K562 (cell line): ENCODE measurements around the gene FANCC. TPM values are rescaled to one million over a fixed set of nuclear protein-coding genes. Genes with fewer than 3 reads are reported as not detected.

ENCODE experiments used
- ATAC-seq: fragments of 200-7000 bp; cut with Tn5 transposase; 3 replicates; pipeline ENCODE4 v1.9.1; 2020; ENCODE audit warnings: moderate library complexity
- BruUV-seq: library from RNA; stranded (reverse); fragments of 400-500 nt; replicated peaks from 2 replicates; lab custom pipeline; 2021; lab: Mats Ljungman, UMichigan
- CTCF ChIA-PET: fragments of 300-600 bp; formaldehyde crosslinking; extraction: SDS; loops from one replicate; lab custom pipeline; 2021; ENCODE audit warnings: low intra/inter-chr PET ratio; lab: Yijun Ruan, JAX
- POLR2A ChIA-PET: fragments of 300-600, 350-650 bp; sonication (Branson Sonifier 250); formaldehyde crosslinking; extraction: SDS; loops from one replicate; lab custom pipeline; 2021; ENCODE audit warnings: antibody characterized with exemption, inconsistent platforms; lab: Yijun Ruan, JAX
- DNase-seq, 4 experiments: peaks; one replicate each; pipeline versions ENCODE4 v3.0.0 to v3.0.0-alpha.2; 2011 to 2018; ENCODE audit warnings: low spot score in 3 of 4, mixed read lengths in 3 of 4; ENCODE audit errors: extremely low read depth in 1 of 4
- FAIRE-seq: peaks from 2 replicates; lab custom pipeline; 2011; peaks lifted over from hg19 to GRCh38; lab: Jason Lieb, UNC
- H2AFZ ChIP-seq: 2 replicates; pipeline ENCODE4 v1.6.0; 2011; ENCODE audit warnings: low read depth, low read length, control low read depth, inconsistent platforms
- H3K27ac ChIP-seq: fragments of 200-600 bp; 3 replicates; pipeline ENCODE4 v1.8.0; 2011; ENCODE audit warnings: low read depth, mild to moderate bottlenecking, control low read depth, inconsistent platforms, low read length, moderate library complexity, mixed read lengths; ENCODE audit errors: extremely low read depth
- H3K27me3 ChIP-seq, 2 experiments: fragments of 300-600 bp in 1 of 2; 2 replicates in 1 of 2; 3 replicates in 1 of 2; pipeline versions ENCODE4 v1.6.0 to v1.8.0; 2011; ENCODE audit warnings: inconsistent platforms in 2 of 2, low read length in 2 of 2, mild to moderate bottlenecking in 1 of 2, mixed read lengths in 1 of 2, moderate library complexity in 1 of 2; ENCODE audit not compliant: control insufficient read depth in 2 of 2, insufficient read depth in 2 of 2
- H3K36me3 ChIP-seq: fragments of 300-600 bp; 3 replicates; pipeline ENCODE4 v1.8.0; 2011; ENCODE audit warnings: mild to moderate bottlenecking, low read length, inconsistent platforms; ENCODE audit not compliant: control insufficient read depth, insufficient read depth
- H3K4me1 ChIP-seq, 2 experiments: fragments of 200-600 bp in 1 of 2; replicated peaks in 1 of 2; 2 replicates in 1 of 2; 3 replicates in 1 of 2; pipeline versions ENCODE4 v1.5.1 to v1.8.0; 2011; ENCODE audit warnings: inconsistent platforms in 2 of 2, low read length in 2 of 2, mild to moderate bottlenecking in 1 of 2, mixed read lengths in 1 of 2, moderate library complexity in 1 of 2; ENCODE audit not compliant: control insufficient read depth in 2 of 2, insufficient read depth in 2 of 2
- H3K4me2 ChIP-seq: 2 replicates; pipeline ENCODE4 v1.6.1; 2011; ENCODE audit warnings: low read length, control low read depth, inconsistent platforms, mixed read lengths; ENCODE audit not compliant: insufficient read depth
- H3K4me3 ChIP-seq: fragments of 200-600 bp; sonication (generic), shearing (Covaris generic); 2 replicates; pipeline ENCODE4 v1.5.1; 2016; ENCODE audit warnings: control low read depth, inconsistent platforms
- H3K79me2 ChIP-seq: fragments of 200-600 bp; 3 replicates; pipeline ENCODE4 v1.8.0; 2011; ENCODE audit warnings: low read length, inconsistent platforms; ENCODE audit not compliant: control insufficient read depth, insufficient read depth
- H3K9ac ChIP-seq, 2 experiments: 2 replicates each; pipeline versions ENCODE4 v1.6.0 to v1.6.1; 2011; ENCODE audit warnings: low read depth in 2 of 2, low read length in 2 of 2, control low read depth in 1 of 2, inconsistent platforms in 1 of 2, mild to moderate bottlenecking in 1 of 2, mixed read lengths in 1 of 2; ENCODE audit not compliant: insufficient read depth in 1 of 2
- H3K9me1 ChIP-seq: one replicate; pipeline ENCODE4 v1.6.0; 2011; ENCODE audit warnings: inconsistent platforms, mild to moderate bottlenecking, low read length, moderate library complexity; ENCODE audit not compliant: control insufficient read depth, insufficient read depth
- H3K9me3 ChIP-seq: replicated peaks from 2 replicates; pipeline ENCODE4 v1.5.1; 2011; ENCODE audit warnings: low read depth, low read length, inconsistent platforms; ENCODE audit not compliant: control insufficient read depth, insufficient read depth
- H4K20me1 ChIP-seq: replicated peaks from 2 replicates; pipeline ENCODE4 v1.6.1; 2011; ENCODE audit warnings: low read length, inconsistent platforms, mixed read lengths; ENCODE audit not compliant: control insufficient read depth, insufficient read depth
- EHMT2 ChIP-seq: fragments of 450-650 bp; IDR thresholded peaks from 2 replicates; pipeline ENCODE4 v1.6.1; 2018; ENCODE audit warnings: antibody characterized with exemption
- HMBOX1 ChIP-seq: sonication (generic); IDR thresholded peaks from 2 replicates; pipeline ENCODE4 v1.6.1; 2016
- MTF1 ChIP-seq: fragments of 250-450 bp; sonication (Bioruptor Pico); IDR thresholded peaks from 2 replicates; pipeline ENCODE4 v1.9.0; 2021; ENCODE audit warnings: moderate library complexity, mild to moderate bottlenecking, inconsistent platforms, borderline replicate concordance
- PBX2 ChIP-seq, 2 experiments: IDR thresholded peaks in 1 of 2; conservative IDR thresholded peaks in 1 of 2; 2 replicates each; pipeline ENCODE4 v1.6.1; 2016; ENCODE audit warnings: low read depth in 2 of 2, mild to moderate bottlenecking in 1 of 2, missing compliant biosample characterization in 1 of 2, missing genetic modification characterization in 1 of 2, moderate library complexity in 1 of 2
- THRA ChIP-seq: fragments of 450-650 bp; IDR thresholded peaks from 2 replicates; pipeline ENCODE4 v1.6.1; 2017; ENCODE audit warnings: mild to moderate bottlenecking, moderate library complexity
- USF2 ChIP-seq: sonication (generic); formaldehyde crosslinking; IDR thresholded peaks from 2 replicates; pipeline ENCODE4 v1.5.0; 2020; ENCODE audit warnings: missing genetic modification reagents
- ZFP1 ChIP-seq: fragments of 450-650 bp; formaldehyde crosslinking; IDR thresholded peaks from 2 replicates; pipeline ENCODE4 v1.4.0; 2020; ENCODE audit warnings: mild to moderate bottlenecking, mixed read lengths
- WGBS: fragments of 100-300 bp; shearing (Covaris generic); methylation state at CpG from one replicate; pipeline ENCODE4 v1.1.6; 2016; ENCODE audit warnings: low coverage, mixed read lengths; ENCODE audit not compliant: insufficient coverage; ENCODE audit errors: missing lambda C conversion rate; 5-methylcytosine and 5-hydroxymethylcytosine counted together
- in situ Hi-C: fragments of 300-500 bp; cut with MboI; formaldehyde crosslinking; loops from 4 replicates; pipeline ENCODE4 v1.15.0; 2018; ENCODE audit warnings: inconsistent platforms, mixed read lengths
- intact Hi-C: fragments of 100-400 bp; cut with micrococcal nuclease; formaldehyde crosslinking; loops from 2 replicates; pipeline ENCODE4 v1.14.2; 2022
- polyA plus RNA-seq, 8 experiments: library from polyadenylated mRNA; depleted of rRNA in 4 of 8; stranded (reverse) in 5 of 8; unstranded in 3 of 8; fragments of >200 nt; fragmentation: Nextera tagmentation in 2 of 8; fragmentation: Illumina TruSeq in 1 of 8; extraction: Ambion mirVana in 2 of 8; extraction: Trizol in 1 of 8; gene quantifications; 2 replicates each; pipeline versions ENCODE4 v1.2.1 to v1.2.3, GENCODE V29; 2011 to 2014; ENCODE audit warnings: inconsistent platforms in 1 of 8, missing spikeins in 1 of 8
- total RNA-seq, 7 experiments: library from RNA; depleted of rRNA in 6 of 7; stranded (reverse); fragments of >200 nt in 6 of 7; fragmentation: Illumina TruSeq in 2 of 7; extraction: Trizol in 2 of 7; gene quantifications; 2 replicates each; pipeline versions ENCODE4 v1.2.1 to v1.2.3, GENCODE V29; 2011 to 2021; ENCODE audit warnings: low replicate concordance in 1 of 7

Gene FANCC
- total and polyA plus RNA-seq, 9 of the 15 experiments (the other 6 are each of a cell fraction or from before 2014, with no cell fraction given), result 4.6 to 18.4 (median 14.2) TPM

GRCh38 chr9:95266649-95267048, 50.9 kb downstream of the FANCC start:
- ATAC-seq (no peak), DNase-seq (no peak), FAIRE-seq (no peak)
- WGBS, result 32% methylated on average over 5 of the region's 5 CpGs
- Histone ChIP-seq H3K79me2 (no peaks in the 10 kb centered on the region; the same call in 2 of the 3 replicates), H3K9me1 (no peaks in the 10 kb centered on the region), H3K4me3 (no peak overlapping the region), H3K36me3 (no peaks in the 10 kb centered on the region), H4K20me1 (peaks cover 22% of the 10 kb centered on the region), H2AFZ (no peak overlapping the region), H3K4me1 (peaks cover 0 to 8% of the 10 kb centered on the region in 2 experiments; a peak in 4 of 5 replicates), H3K9me3 (no peaks in the 10 kb centered on the region), H3K4me2 (no peak overlapping the region), H3K27me3 (peaks cover 0 to 5% of the 10 kb centered on the region in 2 experiments; a peak in 2 of 5 replicates), H3K9ac (no peak overlapping the region), H3K27ac (no peak overlapping the region)
- ChIA-PET CTCF (no interaction called here), POLR2A (interaction anchor here (0.7 kb wide), 1 partner anchor 533 kb away, joined by 3 read pairs; no protein-coding TSS in a partner anchor)
- in situ Hi-C loops (no loop called here), intact Hi-C loops (loop anchor here (5.0 to 10.0 kb wide), 3 partner anchors 134 to 582 kb away; no protein-coding TSS in a partner anchor)
- no TSS peak for BruUV-seq
- TF ChIP-seq HMBOX1 (no peak), ZFP1 (CRISPR knock-in tag) (no peak), MTF1 (CRISPR knock-in tag) (no peak), THRA (no peak), EHMT2 (no peak), USF2 (CRISPR knock-in tag) (no peak), PBX2 (CRISPR knock-in tag; IDR thresholded peaks at IDR 0.05; ENCODE audit: low read depth) (no peak), PBX2 (tag; conservative IDR thresholded peaks at IDR 0.05; ENCODE audit: low read depth) (no peak)
